Suprapubic skin (tissue), 4 donors: ENCODE results near the gene B3GNT7.

Experiments
- EP300 ChIP-seq: sonication (generic); formaldehyde crosslinking; IDR thresholded peaks from one replicate; pipeline ENCODE4 v1.6.1; 2017; ENCODE audit warnings: antibody characterized with exemption
- POLR2A ChIP-seq, 2 donors: fragments of 450-650 bp; IDR thresholded peaks; one replicate each; pipeline ENCODE4 v1.6.1; 2017; ENCODE audit warnings: antibody characterized with exemption in 2 of 2, mild to moderate bottlenecking in 2 of 2, moderate library complexity in 2 of 2
- POLR2AphosphoS5 ChIP-seq, 3 donors: sonication (generic); formaldehyde crosslinking; IDR thresholded peaks; one replicate each; pipeline ENCODE4 v1.6.1; 2017; ENCODE audit warnings: antibody characterized with exemption in 3 of 3
- TF ChIP-seq, protein P1 (sequence below), 2 donors: fragments of 200-600 bp in 1 of 2; fragments of 450-650 bp in 1 of 2; sonication (generic) in 1 of 2; IDR thresholded peaks; one replicate each; pipeline ENCODE4 v1.5.1; 2016 to 2019; ENCODE audit warnings: antibody characterized with exemption in 2 of 2, mild to moderate bottlenecking in 1 of 2, moderate library complexity in 1 of 2

DNA sequence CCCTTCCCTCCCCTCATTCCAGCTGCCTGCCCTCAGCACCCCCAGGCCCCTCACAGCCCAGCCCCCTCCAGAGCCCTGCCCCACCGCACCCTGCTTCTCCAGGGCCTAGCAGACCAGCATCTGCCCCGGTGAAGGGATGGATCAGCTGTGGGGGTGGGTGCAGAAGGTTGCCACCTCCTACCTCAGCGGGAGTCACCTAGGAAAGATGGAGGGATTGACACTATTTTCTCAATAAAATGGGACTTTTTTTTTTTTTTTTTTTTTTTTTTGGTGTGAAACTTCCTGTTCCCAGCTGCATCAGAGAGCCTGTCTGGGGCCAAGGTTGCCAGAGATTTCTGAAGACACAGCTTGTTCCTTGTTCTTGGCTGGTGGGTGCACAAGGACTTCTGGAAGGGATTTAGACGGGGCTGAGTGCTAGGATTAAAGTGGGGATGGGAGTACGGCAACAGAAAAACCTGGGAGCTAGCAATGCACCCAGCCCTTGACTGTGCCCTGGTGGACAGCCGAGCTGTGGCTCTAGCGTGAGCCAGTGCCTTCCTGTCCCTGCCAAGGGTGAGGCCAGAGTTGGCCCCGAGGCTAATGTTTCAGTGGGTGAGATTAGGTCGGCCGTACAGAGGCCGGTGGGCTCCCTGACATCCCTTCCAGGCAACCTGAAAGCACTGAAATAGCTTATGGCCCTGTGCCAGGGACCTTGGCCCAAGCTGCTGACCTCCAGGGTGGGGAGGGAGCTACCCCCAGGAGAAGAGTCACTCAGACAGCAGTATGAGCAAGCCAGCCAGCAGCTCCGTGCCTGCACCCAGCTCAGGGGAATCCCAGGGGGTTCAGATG is 4.6 kb downstream of the B3GNT7 start:
- no peak for TF ChIP-seq EP300
- TF ChIP-seq, protein P1, sequence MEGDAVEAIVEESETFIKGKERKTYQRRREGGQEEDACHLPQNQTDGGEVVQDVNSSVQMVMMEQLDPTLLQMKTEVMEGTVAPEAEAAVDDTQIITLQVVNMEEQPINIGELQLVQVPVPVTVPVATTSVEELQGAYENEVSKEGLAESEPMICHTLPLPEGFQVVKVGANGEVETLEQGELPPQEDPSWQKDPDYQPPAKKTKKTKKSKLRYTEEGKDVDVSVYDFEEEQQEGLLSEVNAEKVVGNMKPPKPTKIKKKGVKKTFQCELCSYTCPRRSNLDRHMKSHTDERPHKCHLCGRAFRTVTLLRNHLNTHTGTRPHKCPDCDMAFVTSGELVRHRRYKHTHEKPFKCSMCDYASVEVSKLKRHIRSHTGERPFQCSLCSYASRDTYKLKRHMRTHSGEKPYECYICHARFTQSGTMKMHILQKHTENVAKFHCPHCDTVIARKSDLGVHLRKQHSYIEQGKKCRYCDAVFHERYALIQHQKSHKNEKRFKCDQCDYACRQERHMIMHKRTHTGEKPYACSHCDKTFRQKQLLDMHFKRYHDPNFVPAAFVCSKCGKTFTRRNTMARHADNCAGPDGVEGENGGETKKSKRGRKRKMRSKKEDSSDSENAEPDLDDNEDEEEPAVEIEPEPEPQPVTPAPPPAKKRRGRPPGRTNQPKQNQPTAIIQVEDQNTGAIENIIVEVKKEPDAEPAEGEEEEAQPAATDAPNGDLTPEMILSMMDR (IDR thresholded peaks at IDR 0.05): no peak
- no peak for TF ChIP-seq POLR2AphosphoS5 (IDR thresholded peaks at IDR 0.05)
- no peak for TF ChIP-seq POLR2A (IDR thresholded peaks at IDR 0.05)
